Measurements from ENCODE around the gene DERA.

DNA sequence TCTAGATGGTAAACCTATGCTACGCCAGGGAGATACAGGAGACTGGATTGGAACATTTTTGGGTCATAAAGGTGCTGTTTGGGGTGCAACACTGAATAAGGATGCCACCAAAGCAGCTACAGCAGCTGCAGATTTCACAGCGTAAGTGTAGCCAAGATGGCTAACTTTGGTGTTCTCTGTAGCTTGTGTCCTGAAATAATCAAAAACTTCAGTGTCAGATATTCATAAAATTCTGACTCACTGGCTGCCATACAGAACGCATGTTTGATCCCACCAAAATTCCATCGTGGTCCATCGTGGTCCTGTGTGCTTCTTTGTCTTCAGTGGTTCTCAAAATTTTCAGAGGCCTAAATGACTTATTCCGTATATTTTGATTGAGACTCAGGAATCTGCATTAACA is 27.6 kb upstream of the DERA start:
- TF ChIP-seq, protein P1, sequence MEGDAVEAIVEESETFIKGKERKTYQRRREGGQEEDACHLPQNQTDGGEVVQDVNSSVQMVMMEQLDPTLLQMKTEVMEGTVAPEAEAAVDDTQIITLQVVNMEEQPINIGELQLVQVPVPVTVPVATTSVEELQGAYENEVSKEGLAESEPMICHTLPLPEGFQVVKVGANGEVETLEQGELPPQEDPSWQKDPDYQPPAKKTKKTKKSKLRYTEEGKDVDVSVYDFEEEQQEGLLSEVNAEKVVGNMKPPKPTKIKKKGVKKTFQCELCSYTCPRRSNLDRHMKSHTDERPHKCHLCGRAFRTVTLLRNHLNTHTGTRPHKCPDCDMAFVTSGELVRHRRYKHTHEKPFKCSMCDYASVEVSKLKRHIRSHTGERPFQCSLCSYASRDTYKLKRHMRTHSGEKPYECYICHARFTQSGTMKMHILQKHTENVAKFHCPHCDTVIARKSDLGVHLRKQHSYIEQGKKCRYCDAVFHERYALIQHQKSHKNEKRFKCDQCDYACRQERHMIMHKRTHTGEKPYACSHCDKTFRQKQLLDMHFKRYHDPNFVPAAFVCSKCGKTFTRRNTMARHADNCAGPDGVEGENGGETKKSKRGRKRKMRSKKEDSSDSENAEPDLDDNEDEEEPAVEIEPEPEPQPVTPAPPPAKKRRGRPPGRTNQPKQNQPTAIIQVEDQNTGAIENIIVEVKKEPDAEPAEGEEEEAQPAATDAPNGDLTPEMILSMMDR (IDR thresholded peaks at IDR 0.05) = no peak
- no peak for TF ChIP-seq POLR2A (IDR thresholded peaks at IDR 0.05)
- TF ChIP-seq POLR2AphosphoS5 (IDR thresholded peaks at IDR 0.05) = no peak
